ENCODE results near the gene ABO.
"Not testable (repeated sequence)": the region's sequence is repeated elsewhere in the genome, so short reads cannot be mapped to it uniquely, and the experiment has no call there.

ABO gene

DNA sequence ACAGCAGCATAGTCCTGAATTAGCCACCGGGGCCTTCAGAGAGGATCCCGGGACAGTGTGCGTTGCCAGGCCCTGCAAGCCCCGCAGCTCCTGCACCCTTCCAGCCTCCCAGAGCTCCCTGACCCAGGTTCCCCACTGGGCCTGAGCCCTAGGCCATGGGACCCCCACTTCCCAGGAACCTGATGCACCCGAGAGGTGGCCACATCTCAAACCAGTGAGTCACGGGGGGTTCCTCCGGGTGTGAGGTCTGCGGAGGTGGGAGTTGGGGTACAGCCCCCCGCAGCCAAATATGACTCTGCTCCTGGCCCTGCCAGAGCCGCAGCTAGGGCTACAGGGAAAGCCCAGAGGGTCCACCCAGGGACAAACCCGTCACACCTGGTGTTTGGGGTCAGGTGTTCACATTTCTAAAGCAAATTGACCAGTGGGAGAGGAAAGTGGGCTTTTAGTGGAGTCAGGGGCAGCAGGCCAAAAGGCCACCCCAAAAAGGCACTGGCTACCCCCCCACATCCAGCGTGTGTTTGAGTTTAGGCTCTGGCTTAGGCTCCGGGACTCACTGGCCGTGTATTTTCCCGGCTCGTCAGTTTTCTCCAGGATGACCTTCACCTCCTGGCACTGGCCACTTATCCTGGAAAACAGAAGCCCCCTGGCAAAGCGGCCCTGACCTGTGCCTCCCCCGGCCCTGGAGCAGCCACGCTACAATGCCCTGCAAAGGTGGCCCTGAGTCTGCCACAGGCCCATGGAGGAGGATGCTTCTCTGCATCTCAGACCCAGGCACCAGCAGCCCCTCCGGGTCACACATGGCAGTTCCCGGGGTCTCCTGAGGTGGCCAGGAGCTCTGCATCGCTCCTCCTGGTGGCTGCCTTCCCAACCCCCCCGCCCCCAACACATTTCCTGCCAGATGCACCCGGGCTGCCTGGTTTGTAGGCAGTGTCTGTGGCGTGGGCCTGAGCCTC lies 48.5 kb downstream of the ABO start:
- no peak for DNase-seq (ENCODE audit: low read depth in 2 of 2)

DNA sequence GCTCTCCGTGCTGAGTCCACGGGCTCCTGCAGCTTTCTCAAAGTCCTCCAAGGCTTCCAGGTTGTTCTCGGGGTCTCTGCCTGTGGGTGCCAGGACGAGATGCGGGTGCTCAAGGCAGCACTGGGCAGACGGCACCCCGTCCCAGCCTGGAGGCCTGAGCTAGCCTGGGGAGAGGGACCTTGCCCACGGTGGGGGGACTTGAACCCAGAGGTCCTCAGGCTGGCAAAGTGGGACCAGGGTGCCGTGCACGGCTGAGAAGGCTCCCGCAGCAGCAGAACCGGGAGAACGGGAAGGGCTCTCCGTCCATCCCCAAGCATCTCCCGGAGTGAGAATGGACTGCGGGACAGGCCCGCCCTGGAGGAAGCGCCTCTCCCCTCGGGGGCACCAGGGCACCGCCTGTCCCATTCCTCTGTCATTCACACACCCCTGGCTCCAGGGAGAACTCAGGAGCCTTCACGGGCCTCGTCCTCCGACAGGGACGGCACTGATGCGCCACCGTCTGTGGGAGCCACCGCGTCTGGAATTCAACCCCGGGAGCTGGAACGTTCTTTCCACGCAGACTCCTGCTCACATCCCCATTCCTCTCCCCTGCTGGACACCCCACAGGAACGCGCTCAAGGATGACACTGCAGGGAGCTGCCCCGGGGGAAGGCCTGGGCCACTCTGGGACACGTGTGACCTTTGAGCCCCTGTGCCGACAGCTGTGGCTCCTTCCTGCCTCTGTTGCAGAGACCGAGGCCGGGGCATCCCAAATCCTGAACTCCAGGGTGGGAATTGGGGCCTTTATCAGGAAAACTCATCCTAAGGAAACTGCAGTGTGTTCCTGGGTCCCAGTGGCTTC lies 49.6 kb downstream of the ABO start:
- DNase-seq (ENCODE audit: low read depth in 2 of 2) = no peak

DNA sequence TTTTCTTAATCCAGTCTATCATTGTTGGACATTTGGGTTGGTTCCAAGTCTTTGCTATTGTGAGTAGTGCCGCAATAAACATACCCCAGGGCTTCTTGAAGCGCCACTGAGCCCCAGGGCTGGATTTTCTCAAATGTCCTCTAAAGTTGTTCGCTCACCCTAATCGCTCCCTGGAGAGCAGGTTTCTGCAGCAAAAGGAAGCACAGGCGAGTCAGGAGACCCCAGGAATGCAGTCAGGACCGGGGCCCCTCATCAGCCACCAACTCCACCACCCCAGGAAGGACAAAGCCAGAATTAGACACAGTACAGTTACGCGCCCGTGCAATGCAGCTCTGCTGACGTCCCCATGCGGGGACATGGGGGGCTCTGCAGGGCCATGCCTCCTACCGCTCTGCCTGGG lies 50.2 kb downstream of the ABO start:
- no peak for DNase-seq (ENCODE audit: low read depth in 2 of 2)

- not testable (repeated sequence) for DNase-seq (ENCODE audit: low read depth in 2 of 2)
These were observed 51.7 kb downstream of the ABO start for GRCh38 chr9:133223159-133223756.

- not testable (repeated sequence) for DNase-seq (ENCODE audit: low read depth in 2 of 2)
These were observed 53.0 kb downstream of the ABO start for GRCh38 chr9:133221994-133222393.

DNA sequence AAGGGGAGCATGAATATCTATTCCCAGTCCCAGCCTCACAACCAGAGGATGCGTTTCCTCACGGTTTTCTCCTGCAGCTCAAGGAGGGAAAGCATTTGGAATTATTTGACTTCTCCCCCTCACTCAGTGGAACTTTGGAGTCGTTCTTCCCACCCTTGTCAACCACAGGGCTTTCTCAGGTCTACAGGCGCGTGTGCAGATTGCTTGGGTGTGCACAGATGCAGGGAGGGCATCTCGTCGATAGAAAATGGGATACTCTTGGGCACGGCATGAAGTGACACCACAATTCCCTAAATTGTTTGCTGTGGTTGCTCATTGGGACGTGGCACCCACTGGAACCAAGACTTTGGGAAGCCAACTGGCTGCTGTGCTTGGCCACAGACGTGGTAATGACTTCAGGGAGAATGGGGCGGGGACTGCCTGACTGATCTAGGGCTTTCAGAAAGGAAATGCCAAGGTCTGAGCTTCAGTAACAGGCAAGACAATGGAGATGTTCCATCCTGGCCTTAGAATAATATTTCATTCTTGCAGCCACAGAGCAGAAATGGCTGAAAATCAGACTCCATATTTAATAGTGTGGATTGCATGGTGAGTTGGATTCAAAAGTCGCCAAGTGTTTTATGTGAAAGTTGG lies 53.7 kb downstream of the ABO start:
- DNase-seq (ENCODE audit: low read depth in 2 of 2) = no peak

DNA sequence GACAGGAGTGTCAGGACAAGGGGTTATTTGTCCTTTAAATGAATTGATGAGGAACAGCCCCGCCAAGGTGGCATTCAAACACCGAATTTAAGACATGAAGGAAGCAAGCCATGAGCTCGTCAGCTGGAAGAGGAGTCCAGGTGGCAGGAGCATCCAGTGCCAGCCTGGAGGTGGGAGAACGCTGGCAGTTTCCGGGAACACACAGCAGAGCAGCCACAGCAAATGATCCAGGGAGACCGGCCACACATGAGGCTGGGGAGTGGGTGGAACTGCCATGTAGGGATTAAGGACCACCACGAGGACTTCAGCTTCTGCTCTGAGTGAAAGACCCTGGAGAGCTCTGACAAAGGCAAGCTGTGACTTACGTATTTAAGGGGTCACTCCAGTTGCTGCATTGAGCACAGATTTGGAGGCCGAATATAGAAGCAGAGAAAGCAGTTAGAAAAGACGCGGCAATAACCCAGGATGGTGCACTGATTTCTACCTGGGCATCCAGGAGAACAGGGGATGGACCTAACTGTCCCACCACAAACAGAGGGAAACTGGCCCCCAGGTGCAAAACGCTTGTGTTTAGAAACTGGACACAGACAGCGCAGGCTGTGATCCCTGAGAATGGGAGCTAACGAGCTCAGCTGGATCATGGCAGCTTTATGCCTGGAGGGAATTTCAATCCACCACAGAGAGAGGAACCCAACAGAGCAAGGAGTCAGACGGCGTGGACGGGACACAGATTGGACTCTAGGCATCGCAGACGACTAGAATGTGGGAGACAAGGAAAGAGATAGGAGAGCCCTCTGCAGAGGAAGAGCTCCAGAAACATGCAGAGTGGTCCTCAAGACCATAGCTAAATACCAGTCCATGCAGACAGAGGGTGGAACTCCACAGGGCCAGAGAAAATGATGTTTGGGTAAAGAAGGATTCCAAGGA lies 56.7 kb downstream of the ABO start:
- not testable (repeated sequence) for DNase-seq (ENCODE audit: low read depth in 2 of 2)

DNA sequence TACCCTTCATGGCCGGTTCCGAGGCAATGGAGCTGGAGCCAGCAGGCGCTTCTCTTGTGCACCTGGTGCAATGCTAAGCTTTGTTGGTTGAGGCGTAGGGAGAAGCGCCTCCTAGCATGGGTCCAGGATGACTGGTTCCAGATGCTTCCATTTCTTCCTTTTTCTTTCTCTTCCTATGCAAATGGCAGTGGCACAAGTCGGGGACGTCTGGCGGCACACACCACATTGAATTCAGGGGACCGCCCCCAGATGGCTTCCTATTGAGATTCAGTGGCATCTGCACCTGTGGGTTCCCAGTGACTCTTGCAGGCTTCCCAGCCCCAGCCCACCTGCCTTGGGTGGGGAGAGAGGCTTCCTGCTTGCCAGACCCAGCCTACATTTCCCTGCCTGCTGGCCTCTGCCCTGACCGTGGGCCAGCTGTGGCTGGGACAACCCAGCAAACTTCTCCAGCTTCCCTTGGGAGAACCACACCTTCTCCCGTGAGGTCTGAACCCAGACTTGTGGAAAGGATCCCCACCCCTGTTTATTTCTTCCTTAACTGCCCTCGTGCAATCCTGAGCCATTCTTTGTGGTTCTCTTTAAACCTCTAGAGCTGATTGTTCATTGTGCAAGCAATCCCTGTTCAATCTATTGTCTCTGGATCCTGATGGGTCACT lies 57.5 kb downstream of the ABO start:
- not testable (repeated sequence) for DNase-seq (ENCODE audit: low read depth in 2 of 2)

DNA sequence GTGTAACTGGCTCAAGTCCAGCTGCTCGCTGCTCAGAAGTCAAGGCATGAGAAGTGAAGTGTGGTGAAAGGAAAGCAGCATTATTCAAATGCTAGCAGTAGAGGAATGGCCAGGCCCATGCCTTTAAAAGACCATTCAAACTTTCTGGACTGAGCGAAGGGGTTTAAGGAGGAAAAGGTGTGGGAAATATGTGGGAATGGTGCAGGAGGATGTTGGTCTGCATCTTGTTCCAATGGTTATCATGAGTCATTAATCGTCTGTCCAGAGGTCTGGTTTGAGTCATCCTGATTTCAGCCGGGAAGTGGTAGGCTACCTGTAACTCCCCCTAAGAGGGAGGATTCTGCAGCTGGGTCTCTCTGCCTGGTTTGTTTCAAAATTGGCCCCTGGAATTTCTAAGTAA lies 60.7 kb downstream of the ABO start:
- DNase-seq (ENCODE audit: low read depth in 2 of 2) = not testable (repeated sequence)

GRCh38 chr9:133210609-133211008 lies 64.4 kb downstream of the ABO start:
- DNase-seq (ENCODE audit: low read depth in 2 of 2) = no peak

DNA sequence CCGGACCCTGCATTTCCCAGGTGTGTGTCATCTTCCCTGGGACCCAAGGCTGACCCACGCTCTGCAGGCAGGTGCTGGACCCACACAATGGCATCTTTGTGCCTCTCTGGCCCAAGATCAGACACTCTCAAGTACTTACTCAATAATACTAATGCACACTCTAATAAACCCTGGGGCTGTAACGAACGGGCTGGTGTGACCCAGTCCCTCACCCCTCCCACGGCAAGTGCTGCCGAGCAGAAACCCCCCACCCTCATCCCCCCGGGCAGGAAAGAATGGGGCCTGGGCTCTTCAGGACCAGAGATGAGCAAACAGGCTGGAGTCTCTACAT lies 64.8 kb downstream of the ABO start:
- DNase-seq (ENCODE audit: low read depth in 2 of 2) = no peak

DNA sequence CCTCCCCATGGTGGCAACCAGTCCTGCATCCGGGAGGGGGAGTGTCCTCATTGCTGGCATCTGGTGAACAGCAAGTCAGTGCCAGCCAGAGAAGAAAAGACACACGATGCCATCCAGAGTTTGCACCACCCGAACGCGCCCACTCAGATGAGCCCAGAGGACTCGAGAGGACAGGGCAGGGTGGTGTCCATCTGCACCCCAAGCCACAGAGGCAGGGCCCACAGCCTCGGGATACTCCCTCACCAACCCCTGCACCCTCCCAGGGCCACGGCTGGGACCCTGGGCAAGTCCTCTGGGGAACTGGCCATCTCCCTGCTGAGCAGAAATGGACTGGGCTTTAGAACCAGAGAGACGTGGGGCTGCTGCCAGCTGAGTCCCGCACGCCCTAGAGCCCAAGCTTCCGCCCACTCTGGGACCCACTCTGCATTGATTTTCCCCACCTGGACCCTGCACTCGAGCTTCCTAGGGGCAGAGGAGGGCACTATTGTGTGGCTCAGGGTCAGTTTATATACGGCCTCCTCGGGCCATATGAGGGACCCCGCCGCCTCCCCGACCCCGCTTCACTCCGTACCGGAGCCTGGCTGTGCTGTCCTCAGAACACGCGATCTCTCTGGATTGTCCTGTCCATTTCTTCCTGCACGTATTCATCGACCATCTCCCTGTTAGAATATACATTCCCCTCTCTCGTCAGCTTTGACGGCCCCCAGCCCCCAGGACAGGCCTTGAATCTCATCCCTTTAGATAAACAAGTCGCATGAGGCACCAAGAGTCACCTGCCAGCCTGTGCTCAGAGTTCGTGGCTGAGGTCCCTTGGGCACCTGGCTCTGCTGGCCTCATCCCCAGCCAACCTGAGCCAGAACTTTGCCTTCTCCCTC lies 65.4 kb downstream of the ABO start:
- DNase-seq (ENCODE audit: low read depth in 2 of 2) = not testable (repeated sequence)

DNA sequence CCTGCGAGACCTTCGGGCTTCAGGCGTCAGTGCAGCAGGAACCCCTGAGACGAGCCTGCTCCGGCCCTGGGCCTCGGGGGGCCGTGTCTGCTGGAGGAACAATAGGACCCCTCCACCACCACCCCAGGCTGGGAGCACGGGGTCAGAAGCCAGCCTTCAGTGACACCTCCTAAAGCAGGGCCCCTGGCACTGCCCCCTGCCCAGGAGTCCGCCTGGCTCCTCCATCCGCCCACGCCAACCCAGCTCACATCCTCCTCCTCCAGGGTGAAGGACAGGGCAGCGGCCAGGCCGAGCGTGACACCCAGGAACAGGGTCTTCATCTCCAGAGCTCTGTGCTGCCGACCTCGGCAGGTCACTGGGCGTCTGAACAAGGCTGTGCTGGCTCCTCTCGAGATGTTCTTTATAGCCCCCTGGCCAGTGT lies 66.1 kb downstream of the ABO start, which contains the start of gene OBP2B:
Gene OBP2B, minus strand, starts transcription at position 371 of the 421 bp plus-strand sequence. Its CDS starts 51 bp downstream, at position 320.
- DNase-seq (ENCODE audit: low read depth in 2 of 2) = not testable (repeated sequence)

- DNase-seq (ENCODE audit: low read depth in 2 of 2) = not testable (repeated sequence)
These were observed 66.7 kb downstream of the ABO start for GRCh38 chr9:133208171-133208879.

- DNase-seq (ENCODE audit: low read depth in 2 of 2) = no peak
These were observed 67.3 kb downstream of the ABO start for GRCh38 chr9:133207540-133208170.

DNA sequence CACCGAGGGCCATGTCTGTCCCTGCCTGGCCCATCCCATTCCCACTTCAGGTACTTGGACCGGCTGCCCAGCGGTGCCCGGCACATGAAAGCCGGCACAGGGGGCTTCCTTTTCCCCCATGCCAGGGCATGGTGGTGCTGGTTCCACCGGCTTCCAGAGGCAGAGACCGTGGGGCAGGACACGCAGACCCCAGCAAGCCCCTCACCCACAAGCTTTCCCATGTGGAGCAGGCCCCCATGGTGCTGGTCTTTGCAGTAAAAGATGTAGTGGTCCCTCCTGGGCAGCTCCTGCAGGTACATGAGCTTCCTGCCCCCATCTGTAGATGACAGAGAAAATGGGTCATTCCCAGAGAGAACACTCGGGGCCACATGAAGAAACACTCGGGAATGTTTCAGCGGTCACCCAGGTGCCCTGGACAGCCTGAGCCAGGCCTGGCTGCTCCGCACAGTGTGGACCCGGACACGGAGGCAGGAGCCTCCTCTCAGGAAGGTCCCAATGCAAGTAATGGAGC lies 67.9 kb downstream of the ABO start:
- no peak for DNase-seq (ENCODE audit: low read depth in 2 of 2)
